Liver (tissue), 9 donors: Measurements from ENCODE around the gene PLCG2. TPM values are rescaled to one million over a fixed set of nuclear protein-coding genes. Genes with fewer than 3 reads are reported as not detected.

Experiments
- DNase-seq: peaks from one replicate; pipeline ENCODE4 v3.0.0-alpha.2; 2017; ENCODE audit warnings: low spot score
- H3K27ac ChIP-seq, 2 donors: one replicate each; pipeline ENCODE4 v1.7.0; 2013; ENCODE audit warnings: inconsistent platforms in 2 of 2, low read length in 2 of 2, control low read depth in 1 of 2, low read depth in 1 of 2, mild to moderate bottlenecking in 1 of 2
- H3K27me3 ChIP-seq, 4 donors: one replicate each; pipeline versions ENCODE4 v1.6.1 to v1.7.0; 2013; ENCODE audit warnings: low read length in 3 of 4, inconsistent platforms in 1 of 4, mild to moderate bottlenecking in 1 of 4, moderate library complexity in 1 of 4; ENCODE audit not compliant: control insufficient read depth in 4 of 4, insufficient read depth in 4 of 4
- H3K36me3 ChIP-seq, 4 donors: one replicate each; pipeline versions ENCODE4 v1.6.1 to v1.7.0; 2013; ENCODE audit warnings: low read length in 3 of 4, mild to moderate bottlenecking in 3 of 4, low read depth in 1 of 4, moderate library complexity in 1 of 4; ENCODE audit not compliant: control insufficient read depth in 4 of 4, insufficient read depth in 3 of 4
- H3K4me1 ChIP-seq, 4 donors: one replicate each; pipeline versions ENCODE4 v1.6.1 to v1.7.0; 2013; ENCODE audit warnings: low read length in 3 of 4, mild to moderate bottlenecking in 3 of 4, moderate library complexity in 1 of 4; ENCODE audit not compliant: control insufficient read depth in 4 of 4, insufficient read depth in 4 of 4
- H3K4me3 ChIP-seq, 3 donors: one replicate each; pipeline versions ENCODE4 v1.6.1 to v1.7.0; 2013; ENCODE audit warnings: low read length in 3 of 3, control low read depth in 1 of 3, low read depth in 1 of 3, mild to moderate bottlenecking in 1 of 3
- H3K9ac ChIP-seq, 2 donors: one replicate each; pipeline ENCODE4 v1.7.0; 2013; ENCODE audit warnings: low read length in 2 of 2, mild to moderate bottlenecking in 2 of 2, moderate library complexity in 2 of 2, control low read depth in 1 of 2, low read depth in 1 of 2
- H3K9me3 ChIP-seq, 4 donors: one replicate each; pipeline versions ENCODE4 v1.6.1 to v1.7.0; 2013; ENCODE audit warnings: low read length in 3 of 4; ENCODE audit not compliant: control insufficient read depth in 4 of 4
- EGR1 ChIP-seq, 2 donors: IDR thresholded peaks; 2 replicates each; pipeline ENCODE4 v1.6.1; 2016 to 2018; ENCODE audit warnings: antibody characterized with exemption in 2 of 2, low read depth in 2 of 2
- FOXA1 ChIP-seq: IDR thresholded peaks from 2 replicates; pipeline ENCODE4 v1.6.1; 2016; ENCODE audit warnings: antibody characterized with exemption
- FOXA2 ChIP-seq: IDR thresholded peaks from 2 replicates; pipeline ENCODE4 v1.6.1; 2016; ENCODE audit warnings: antibody characterized with exemption
- GABPA ChIP-seq, 2 donors: IDR thresholded peaks in 1 of 2; conservative IDR thresholded peaks in 1 of 2; 2 replicates each; pipeline ENCODE4 v1.6.1; 2016; ENCODE audit warnings: antibody characterized with exemption in 2 of 2, mild to moderate bottlenecking in 1 of 2, moderate library complexity in 1 of 2
- HNF4A ChIP-seq, 2 donors: conservative IDR thresholded peaks; 2 replicates each; pipeline ENCODE4 v1.6.1; 2016; ENCODE audit warnings: antibody characterized with exemption in 2 of 2, mild to moderate bottlenecking in 2 of 2
- HNF4G ChIP-seq: IDR thresholded peaks from 2 replicates; pipeline ENCODE4 v1.6.1; 2016; ENCODE audit warnings: antibody characterized with exemption
- JUND ChIP-seq, 2 donors: IDR thresholded peaks; 2 replicates each; pipeline ENCODE4 v1.6.1; 2016; ENCODE audit warnings: antibody characterized with exemption in 2 of 2
- NR2F2 ChIP-seq: IDR thresholded peaks from 2 replicates; pipeline ENCODE4 v1.6.1; 2016; ENCODE audit warnings: antibody characterized with exemption
- RAD21 ChIP-seq, 2 donors: IDR thresholded peaks; 2 replicates each; pipeline ENCODE4 v1.6.1; 2016; ENCODE audit warnings: antibody characterized with exemption in 2 of 2, mild to moderate bottlenecking in 2 of 2
- RXRA ChIP-seq, 2 donors: IDR thresholded peaks; 2 replicates each; pipeline ENCODE4 v1.6.1; 2017 to 2018; ENCODE audit warnings: antibody characterized with exemption in 2 of 2, mild to moderate bottlenecking in 1 of 2
- SP1 ChIP-seq: IDR thresholded peaks from 2 replicates; pipeline ENCODE4 v1.6.1; 2018; ENCODE audit warnings: antibody characterized with exemption, mild to moderate bottlenecking
- TAF1 ChIP-seq: conservative IDR thresholded peaks from 2 replicates; pipeline ENCODE4 v1.6.1; 2016; ENCODE audit warnings: antibody characterized with exemption, mild to moderate bottlenecking
- YY1 ChIP-seq: IDR thresholded peaks from 2 replicates; pipeline ENCODE4 v1.6.1; 2016; ENCODE audit warnings: antibody characterized with exemption, mild to moderate bottlenecking
- WGBS: extraction: QIAGEN DNeasy Blood & Tissue Kit; methylation state at CpG from one replicate; pipeline ENCODE4 v1.1.7; 2013; 5-methylcytosine and 5-hydroxymethylcytosine counted together
- polyA plus RNA-seq, 2 donors: library from polyadenylated mRNA; stranded (reverse) in 1 of 2; unstranded in 1 of 2; fragments of 200-250 nt in 1 of 2; fragments of >200 nt in 1 of 2; fragmentation: Nextera tagmentation in 1 of 2; extraction: Ambion mirVana in 1 of 2; gene quantifications; one replicate each; pipeline versions ENCODE4 v1.2.1 to v1.2.3, GENCODE V29; 2013 to 2015
- total RNA-seq, 2 donors: library from RNA; depleted of rRNA; stranded (reverse); fragments of >200 nt; gene quantifications; one replicate each; pipeline ENCODE4 v1.2.3, GENCODE V29; 2014
- TF ChIP-seq, protein P1 (sequence below): fragments of 150-350 bp; IDR thresholded peaks from 2 replicates; pipeline ENCODE4 v1.5.1; 2017; ENCODE audit warnings: improper control_type of control experiment, low read depth, low read length; ENCODE audit not compliant: missing input control
- TF ChIP-seq, protein P2 (sequence below): IDR thresholded peaks from 2 replicates; pipeline ENCODE4 v1.6.1; 2016; ENCODE audit warnings: antibody characterized with exemption, mild to moderate bottlenecking
- TF ChIP-seq, protein P3 (sequence below): IDR thresholded peaks from 2 replicates; pipeline ENCODE4 v1.6.1; 2016; ENCODE audit warnings: antibody characterized with exemption
- TF ChIP-seq, protein P4 (sequence below): IDR thresholded peaks from 2 replicates; pipeline ENCODE4 v1.6.1; 2016; ENCODE audit warnings: antibody characterized with exemption
- TF ChIP-seq, protein P5 (sequence below): IDR thresholded peaks from 2 replicates; pipeline ENCODE4 v1.6.1; 2016; ENCODE audit warnings: antibody characterized with exemption
- donor health status: healthy.
- donor health status: healthy.
- donor health status: healthy.
- donor health status: healthy.
- donor health status: healthy.

Gene PLCG2
- total and polyA plus RNA-seq, 4 donors: 7.1 to 21.6 (median 15.8) TPM

DNA sequence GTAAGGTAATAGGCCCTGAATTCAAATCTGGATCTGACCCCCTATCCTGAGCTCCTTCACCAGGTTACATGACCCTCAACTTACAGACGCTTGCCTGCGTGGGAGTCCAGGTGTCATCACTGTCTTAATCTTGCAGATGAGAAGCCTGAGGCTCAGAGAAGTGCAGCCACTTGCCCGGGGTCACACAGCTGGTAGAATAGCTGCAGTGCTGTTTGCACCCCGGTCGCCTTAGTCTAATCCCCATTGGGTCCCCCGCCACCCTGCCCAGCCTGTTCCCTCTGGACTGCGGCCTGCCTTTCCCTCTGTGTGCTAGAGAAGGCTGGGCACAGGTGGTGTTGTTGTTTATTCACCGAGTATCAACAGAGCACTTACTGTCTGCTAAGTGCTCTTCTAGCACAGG is 125.2 kb downstream of the PLCG2 start:
- 98% methylated on average over 8 of the region's 8 CpGs for WGBS
- H3K9me3 ChIP-seq: no peaks in the 10 kb centered on the region
- no peak overlapping the region for H3K27ac ChIP-seq
- no peak overlapping the region for H3K4me3 ChIP-seq
- H3K36me3 ChIP-seq: peaks cover 5 to 48% (median 40%) of the 10 kb centered on the region in 4 donors
- no peaks in the 10 kb centered on the region for H3K27me3 ChIP-seq
- no peak for DNase-seq
- H3K9ac ChIP-seq: no peak overlapping the region
- no peaks in the 10 kb centered on the region for H3K4me1 ChIP-seq
- TF ChIP-seq RXRA (IDR thresholded peaks at IDR 0.05): no peak
- TF ChIP-seq, protein P1, sequence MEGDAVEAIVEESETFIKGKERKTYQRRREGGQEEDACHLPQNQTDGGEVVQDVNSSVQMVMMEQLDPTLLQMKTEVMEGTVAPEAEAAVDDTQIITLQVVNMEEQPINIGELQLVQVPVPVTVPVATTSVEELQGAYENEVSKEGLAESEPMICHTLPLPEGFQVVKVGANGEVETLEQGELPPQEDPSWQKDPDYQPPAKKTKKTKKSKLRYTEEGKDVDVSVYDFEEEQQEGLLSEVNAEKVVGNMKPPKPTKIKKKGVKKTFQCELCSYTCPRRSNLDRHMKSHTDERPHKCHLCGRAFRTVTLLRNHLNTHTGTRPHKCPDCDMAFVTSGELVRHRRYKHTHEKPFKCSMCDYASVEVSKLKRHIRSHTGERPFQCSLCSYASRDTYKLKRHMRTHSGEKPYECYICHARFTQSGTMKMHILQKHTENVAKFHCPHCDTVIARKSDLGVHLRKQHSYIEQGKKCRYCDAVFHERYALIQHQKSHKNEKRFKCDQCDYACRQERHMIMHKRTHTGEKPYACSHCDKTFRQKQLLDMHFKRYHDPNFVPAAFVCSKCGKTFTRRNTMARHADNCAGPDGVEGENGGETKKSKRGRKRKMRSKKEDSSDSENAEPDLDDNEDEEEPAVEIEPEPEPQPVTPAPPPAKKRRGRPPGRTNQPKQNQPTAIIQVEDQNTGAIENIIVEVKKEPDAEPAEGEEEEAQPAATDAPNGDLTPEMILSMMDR: no peak
- TF ChIP-seq EGR1 (IDR thresholded peaks at IDR 0.05; ENCODE audit: low read depth in 2 of 2): no peak
- TF ChIP-seq SP1: no peak
- no peak for TF ChIP-seq NR2F2
- TF ChIP-seq GABPA (IDR thresholded peaks at IDR 0.05 in 1 of 2, conservative IDR thresholded peaks at IDR 0.05 in 1 of 2): no peak
- TF ChIP-seq, protein P2, sequence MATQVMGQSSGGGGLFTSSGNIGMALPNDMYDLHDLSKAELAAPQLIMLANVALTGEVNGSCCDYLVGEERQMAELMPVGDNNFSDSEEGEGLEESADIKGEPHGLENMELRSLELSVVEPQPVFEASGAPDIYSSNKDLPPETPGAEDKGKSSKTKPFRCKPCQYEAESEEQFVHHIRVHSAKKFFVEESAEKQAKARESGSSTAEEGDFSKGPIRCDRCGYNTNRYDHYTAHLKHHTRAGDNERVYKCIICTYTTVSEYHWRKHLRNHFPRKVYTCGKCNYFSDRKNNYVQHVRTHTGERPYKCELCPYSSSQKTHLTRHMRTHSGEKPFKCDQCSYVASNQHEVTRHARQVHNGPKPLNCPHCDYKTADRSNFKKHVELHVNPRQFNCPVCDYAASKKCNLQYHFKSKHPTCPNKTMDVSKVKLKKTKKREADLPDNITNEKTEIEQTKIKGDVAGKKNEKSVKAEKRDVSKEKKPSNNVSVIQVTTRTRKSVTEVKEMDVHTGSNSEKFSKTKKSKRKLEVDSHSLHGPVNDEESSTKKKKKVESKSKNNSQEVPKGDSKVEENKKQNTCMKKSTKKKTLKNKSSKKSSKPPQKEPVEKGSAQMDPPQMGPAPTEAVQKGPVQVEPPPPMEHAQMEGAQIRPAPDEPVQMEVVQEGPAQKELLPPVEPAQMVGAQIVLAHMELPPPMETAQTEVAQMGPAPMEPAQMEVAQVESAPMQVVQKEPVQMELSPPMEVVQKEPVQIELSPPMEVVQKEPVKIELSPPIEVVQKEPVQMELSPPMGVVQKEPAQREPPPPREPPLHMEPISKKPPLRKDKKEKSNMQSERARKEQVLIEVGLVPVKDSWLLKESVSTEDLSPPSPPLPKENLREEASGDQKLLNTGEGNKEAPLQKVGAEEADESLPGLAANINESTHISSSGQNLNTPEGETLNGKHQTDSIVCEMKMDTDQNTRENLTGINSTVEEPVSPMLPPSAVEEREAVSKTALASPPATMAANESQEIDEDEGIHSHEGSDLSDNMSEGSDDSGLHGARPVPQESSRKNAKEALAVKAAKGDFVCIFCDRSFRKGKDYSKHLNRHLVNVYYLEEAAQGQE: no peak
- TF ChIP-seq HNF4G: no peak
- TF ChIP-seq, protein P3, sequence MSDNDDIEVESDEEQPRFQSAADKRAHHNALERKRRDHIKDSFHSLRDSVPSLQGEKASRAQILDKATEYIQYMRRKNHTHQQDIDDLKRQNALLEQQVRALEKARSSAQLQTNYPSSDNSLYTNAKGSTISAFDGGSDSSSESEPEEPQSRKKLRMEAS: no peak
- no peak for TF ChIP-seq FOXA1
- no peak for TF ChIP-seq JUND (IDR thresholded peaks at IDR 0.05)
- no peak for TF ChIP-seq HNF4A (conservative IDR thresholded peaks at IDR 0.05)
- TF ChIP-seq YY1: no peak
- TF ChIP-seq, protein P4, sequence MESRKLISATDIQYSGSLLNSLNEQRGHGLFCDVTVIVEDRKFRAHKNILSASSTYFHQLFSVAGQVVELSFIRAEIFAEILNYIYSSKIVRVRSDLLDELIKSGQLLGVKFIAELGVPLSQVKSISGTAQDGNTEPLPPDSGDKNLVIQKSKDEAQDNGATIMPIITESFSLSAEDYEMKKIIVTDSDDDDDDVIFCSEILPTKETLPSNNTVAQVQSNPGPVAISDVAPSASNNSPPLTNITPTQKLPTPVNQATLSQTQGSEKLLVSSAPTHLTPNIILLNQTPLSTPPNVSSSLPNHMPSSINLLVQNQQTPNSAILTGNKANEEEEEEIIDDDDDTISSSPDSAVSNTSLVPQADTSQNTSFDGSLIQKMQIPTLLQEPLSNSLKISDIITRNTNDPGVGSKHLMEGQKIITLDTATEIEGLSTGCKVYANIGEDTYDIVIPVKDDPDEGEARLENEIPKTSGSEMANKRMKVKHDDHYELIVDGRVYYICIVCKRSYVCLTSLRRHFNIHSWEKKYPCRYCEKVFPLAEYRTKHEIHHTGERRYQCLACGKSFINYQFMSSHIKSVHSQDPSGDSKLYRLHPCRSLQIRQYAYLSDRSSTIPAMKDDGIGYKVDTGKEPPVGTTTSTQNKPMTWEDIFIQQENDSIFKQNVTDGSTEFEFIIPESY: no peak
- TF ChIP-seq, protein P5, sequence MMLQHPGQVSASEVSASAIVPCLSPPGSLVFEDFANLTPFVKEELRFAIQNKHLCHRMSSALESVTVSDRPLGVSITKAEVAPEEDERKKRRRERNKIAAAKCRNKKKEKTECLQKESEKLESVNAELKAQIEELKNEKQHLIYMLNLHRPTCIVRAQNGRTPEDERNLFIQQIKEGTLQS: no peak
- TF ChIP-seq RAD21 (IDR thresholded peaks at IDR 0.05): no peak
- no peak for TF ChIP-seq FOXA2
- no peak for TF ChIP-seq TAF1
